ENCODE data around the gene PHF24. TPM values are rescaled to one million over a fixed set of nuclear protein-coding genes. Genes with fewer than 3 reads are reported as not detected.

PHF24 gene
- total and polyA plus RNA-seq, 2 of the 4 experiments (the other 2 are of a cell fraction) = 0.02 TPM; not detected in 1

GRCh38 chr9:35001285-35001677, 43.2 kb downstream of the PHF24 start:
- H3K9me3 ChIP-seq (ENCODE audit: control insufficient read depth, insufficient read depth, low read length) = no peaks in the 10 kb centered on the region
- H4K8ac ChIP-seq (ENCODE audit: low read depth in 2 of 2, low read length in 2 of 2) = peak overlapping the region in 1 of 2 experiments; percentile 8; a peak in 1 of 4 replicates
- ATAC-seq (ENCODE audit: low read depth) (no peak), DNase-seq (no peak)
- H2AK9ac ChIP-seq (replicated peaks; ENCODE audit: low read depth, low read length, poor library complexity) = peak overlapping the region; percentile 79
- no peaks in the 10 kb centered on the region for H4K20me1 ChIP-seq (ENCODE audit: insufficient read depth, low read length)
- peak overlapping the region; percentile 68 for H2BK5ac ChIP-seq (ENCODE audit: low read depth, low read length, poor library complexity, severe bottlenecking)
- H3K36me3 ChIP-seq (ENCODE audit: control insufficient read depth, insufficient read depth, low read length) = peaks cover 16% of the 10 kb centered on the region
- peak overlapping the region; percentile 27; the same call in 1 of the 2 replicates for H2AK5ac ChIP-seq (ENCODE audit: low read depth, low read length)
- H3K9ac ChIP-seq (ENCODE audit: low read depth, low read length) = no peak overlapping the region
- no peaks in the 10 kb centered on the region for H3K27me3 ChIP-seq (ENCODE audit: control insufficient read depth, insufficient read depth, low read length)
- no TSS peak for BruUV-seq (replicated peaks)
- no peak overlapping the region; the same call in 1 of the 2 replicates for H3K56ac ChIP-seq (ENCODE audit: extremely low read depth, insufficient read depth, low read length)
- H3K4me3 ChIP-seq (ENCODE audit: insufficient read depth, low read depth, low read length) = no peak overlapping the region
- H3K4me1 ChIP-seq (ENCODE audit: control insufficient read depth, insufficient read depth, low read length) = peaks cover 7% of the 10 kb centered on the region
- POLR2A ChIA-PET (ENCODE audit: unreplicated experiment) = no interaction called here
- dilution Hi-C loops (cut with HindIII; ENCODE audit: low sequenced_read_pairs, unreplicated experiment) = no loop called here
- peak overlapping the region; percentile 40; the same call in 1 of the 2 replicates for H4K91ac ChIP-seq (ENCODE audit: insufficient read depth, low read depth, low read length)
- peak overlapping the region; percentile 58 for H2AFZ ChIP-seq (replicated peaks; ENCODE audit: low read length, poor library complexity)
- peak overlapping the region; percentile 41; the same call in 1 of the 2 replicates for H3K23ac ChIP-seq (ENCODE audit: low read depth, low read length)
- TF ChIP-seq MXI1 (IDR thresholded peaks at IDR 0.05; ENCODE audit: borderline replicate concordance, low read depth, low read length) (no peak), RAD21 (IDR thresholded peaks at IDR 0.05; ENCODE audit: low read length) (no peak), CTCF (conservative IDR thresholded peaks at IDR 0.05; ENCODE audit: low read depth, low read length) (no peak)
- H3K27ac ChIP-seq (ENCODE audit: insufficient read depth, low read length) = no peak overlapping the region
- H3K79me1 ChIP-seq (ENCODE audit: low read depth in 1 of 2, low read length in 2 of 2) = peaks cover 6 to 16% of the 10 kb centered on the region in 2 experiments; a peak in 3 of 4 replicates
- H2BK15ac ChIP-seq (ENCODE audit: low read depth, low read length) = peak overlapping the region; percentile 57; the same call in 2 of the 3 replicates
- intact Hi-C loops (cut with micrococcal nuclease) = no loop called here
- H3K4ac ChIP-seq (ENCODE audit: low read depth, low read length) = peak overlapping the region; percentile 52; the same call in 1 of the 2 replicates
- no peak overlapping the region; the same call in 1 of the 2 replicates for H4K5ac ChIP-seq (ENCODE audit: low read depth, low read length)
- H3K18ac ChIP-seq (ENCODE audit: low read depth, low read length) = peak overlapping the region; percentile 57; the same call in 1 of the 2 replicates
- H3K14ac ChIP-seq (replicated peaks; ENCODE audit: low read depth, low read length) = peak overlapping the region; percentile 65
- in situ Hi-C loops (cut with MboI; ENCODE audit: low sequenced_read_pairs) = no loop called here
- CTCF ChIA-PET = interaction anchor here (1.2 kb wide), 1 partner anchor 50 kb away, joined by 3 read pairs; no protein-coding TSS in a partner anchor
- H3K4me2 ChIP-seq (ENCODE audit: low read depth, low read length) = peak overlapping the region; percentile 29; the same call in 1 of the 2 replicates
- peak overlapping the region; percentile 49; the same call in 1 of the 2 replicates for H2BK120ac ChIP-seq (ENCODE audit: low read depth, low read length)
- peaks cover 20% of the 10 kb centered on the region for H3K9me1 ChIP-seq (ENCODE audit: insufficient read depth, low read length)
- peak overlapping the region; percentile 49; the same call in 1 of the 2 replicates for H2BK20ac ChIP-seq (ENCODE audit: low read depth, low read length)
- no CpG with 5 or more reads among the region's 2 CpGs for WGBS, 2 experiments (ENCODE audit: extremely low coverage in 2 of 2, insufficient read length in 1 of 2)
